Sigmoid colon (tissue), 7 donors: ENCODE results near the gene S100A3. TPM values are rescaled to one million over a fixed set of nuclear protein-coding genes. Genes with fewer than 3 reads are reported as not detected.

Source experiments
- DNase-seq: peaks from one replicate; pipeline ENCODE4 v3.0.0-alpha.2; 2019
- H3K27ac ChIP-seq, 4 donors: fragments of 200-600 bp; sonication (generic); one replicate each; pipeline ENCODE4 v1.5.1; 2016 to 2019; ENCODE audit warnings: mild to moderate bottlenecking in 1 of 4
- H3K27me3 ChIP-seq, 3 donors: fragments of 200-600 bp; sonication (generic); one replicate each; pipeline ENCODE4 v1.5.1; 2019; ENCODE audit warnings: mild to moderate bottlenecking in 1 of 3
- H3K36me3 ChIP-seq, 4 donors: fragments of 200-600 bp; sonication (generic); one replicate each; pipeline ENCODE4 v1.5.1; 2016 to 2019
- H3K4me1 ChIP-seq, 4 donors: fragments of 200-600 bp; sonication (generic); one replicate each; pipeline ENCODE4 v1.5.1; 2017 to 2019
- H3K4me3 ChIP-seq, 4 donors: fragments of 200-600 bp; sonication (generic); one replicate each; pipeline ENCODE4 v1.5.1; 2017 to 2019; ENCODE audit warnings: mild to moderate bottlenecking in 2 of 4, moderate library complexity in 1 of 4
- H3K9me3 ChIP-seq, 4 donors: fragments of 200-600 bp in 3 of 4; sonication (generic) in 3 of 4; one replicate each; pipeline versions ENCODE4 v1.5.1 to v1.6.1; 2013 to 2019
- CTCF ChIP-seq, 4 experiments: fragments of 450-650 bp in 3 of 4; fragments of 200-600 bp in 1 of 4; IDR thresholded peaks; one replicate each; pipeline ENCODE4 v1.5.1; 2016 to 2019; ENCODE audit warnings: antibody characterized with exemption in 4 of 4, mild to moderate bottlenecking in 3 of 4, moderate library complexity in 2 of 4
- EP300 ChIP-seq, 4 donors: sonication (generic); formaldehyde crosslinking; IDR thresholded peaks; one replicate each; pipeline ENCODE4 v1.6.1; 2017; ENCODE audit warnings: antibody characterized with exemption in 4 of 4
- POLR2A ChIP-seq, 2 donors: fragments of 450-650 bp; IDR thresholded peaks; one replicate each; pipeline ENCODE4 v1.6.1; 2016; ENCODE audit warnings: antibody characterized with exemption in 2 of 2, mild to moderate bottlenecking in 2 of 2, moderate library complexity in 2 of 2
- POLR2AphosphoS5 ChIP-seq, 4 donors: sonication (generic); formaldehyde crosslinking; IDR thresholded peaks; one replicate each; pipeline ENCODE4 v1.6.1; 2017; ENCODE audit warnings: antibody characterized with exemption in 4 of 4
- WGBS, 2 donors: extraction: QIAGEN DNeasy Blood & Tissue Kit; methylation state at CpG; one replicate each; pipeline ENCODE4 v1.1.7; 2013; 5-methylcytosine and 5-hydroxymethylcytosine counted together
- intact Hi-C: fragments of 100-400 bp; cut with DNase I; formaldehyde crosslinking; loops from one replicate; pipeline ENCODE4 v1.15.1; 2023
- polyA plus RNA-seq, 3 donors: library from polyadenylated mRNA; stranded (reverse); fragments of 200-250 nt; gene quantifications; one replicate each; pipeline ENCODE4 v1.2.3, GENCODE V29; 2013
- total RNA-seq, 4 donors: library from RNA; depleted of rRNA; stranded (reverse); fragments of >200 nt; gene quantifications; one replicate each; pipeline ENCODE4 v1.1.0, GENCODE V29; 2016
- donor health status: healthy with polysubstance abuse.
- donor health status: Bipolar disorder and iron deficiency.
- donor health status: healthy.

The S100A3 gene
- total and polyA plus RNA-seq, 7 donors: 1.1 to 4.3 (median 2.9) TPM

GRCh38 chr1:153533689-153534201 is 15.3 kb downstream of the S100A3 start:
- intact Hi-C loops: loop anchor here (1.0 to 5.0 kb wide), 3 partner anchors 23 to 79 kb away; partner anchors contain the start of gene S100A16
- no peaks in the 10 kb centered on the region for H3K36me3 ChIP-seq
- no peaks in the 10 kb centered on the region for H3K27me3 ChIP-seq
- no peaks in the 10 kb centered on the region for H3K9me3 ChIP-seq
- TF ChIP-seq POLR2AphosphoS5 (IDR thresholded peaks at IDR 0.05) (peak in 1 of 4 donors; percentile 70), EP300 (IDR thresholded peaks at IDR 0.05) (peak in 1 of 4 donors; percentile 44), POLR2A (IDR thresholded peaks at IDR 0.05) (no peak)
- H3K27ac ChIP-seq: peak overlapping the region; percentile 98 to 99 (median 99)
- peak overlapping the region; percentile 84 to 92 (median 91) for H3K4me3 ChIP-seq
- WGBS, 2 donors: 14 to 56% methylated on average over 13 of the region's 13 CpGs
- peaks cover 0 to 44% (median 38%) of the 10 kb centered on the region in 4 donors for H3K4me1 ChIP-seq
- peak; percentile 85 for DNase-seq

GRCh38 chr1:153532769-153533599 is 16.1 kb downstream of the S100A3 start:
- peaks cover 0 to 44% (median 38%) of the 10 kb centered on the region in 4 donors for H3K4me1 ChIP-seq
- TF ChIP-seq EP300 (IDR thresholded peaks at IDR 0.05) (peak in 1 of 4 donors; percentile 23), CTCF (IDR thresholded peaks at IDR 0.05) (peak; percentile 86 to 98 (median 92)), POLR2AphosphoS5 (IDR thresholded peaks at IDR 0.05) (peak; percentile 28 to 78 (median 68)), POLR2A (IDR thresholded peaks at IDR 0.05) (peak in 1 of 2 donors; percentile 42)
- peak overlapping the region; percentile 84 to 92 (median 91) for H3K4me3 ChIP-seq
- H3K27me3 ChIP-seq: no peaks in the 10 kb centered on the region
- DNase-seq: peak; percentile 96
- H3K9me3 ChIP-seq: no peaks in the 10 kb centered on the region
- peak overlapping the region; percentile 98 to 99 (median 99) for H3K27ac ChIP-seq
- intact Hi-C loops: loop anchor here (1.0 to 5.0 kb wide), 3 partner anchors 22 to 79 kb away; partner anchors contain the start of gene S100A16
- 5 to 21% methylated on average over 34 of the region's 34 CpGs for WGBS, 2 donors
- no peaks in the 10 kb centered on the region for H3K36me3 ChIP-seq

- intact Hi-C loops: loop anchor here (2.0 to 5.0 kb wide), 2 partner anchors 21 to 80 kb away; partner anchors contain the start of gene S100A16
- WGBS, 2 donors: 10 to 65% methylated on average over 2 of the region's 2 CpGs
- H3K27ac ChIP-seq: peak overlapping the region; percentile 98 to 99 (median 99)
- no peaks in the 10 kb centered on the region for H3K36me3 ChIP-seq
- TF ChIP-seq POLR2AphosphoS5 (IDR thresholded peaks at IDR 0.05) (no peak), CTCF (IDR thresholded peaks at IDR 0.05) (no peak), POLR2A (IDR thresholded peaks at IDR 0.05) (no peak), EP300 (IDR thresholded peaks at IDR 0.05) (no peak)
- H3K4me1 ChIP-seq: peaks cover 0 to 48% (median 43%) of the 10 kb centered on the region in 4 donors
- H3K4me3 ChIP-seq: no peak overlapping the region
- DNase-seq: peak; percentile 41
- no peaks in the 10 kb centered on the region for H3K9me3 ChIP-seq
- H3K27me3 ChIP-seq: no peaks in the 10 kb centered on the region
Measured at GRCh38 chr1:153532181-153532580, 16.9 kb downstream of the S100A3 start.

- Histone ChIP-seq H3K36me3 (no peaks in the 10 kb centered on the region), H3K9me3 (no peaks in the 10 kb centered on the region), H3K27ac (peak overlapping the region in 3 of 4 donors; percentile 26 to 99 (median 98)), H3K4me3 (no peak overlapping the region), H3K27me3 (no peaks in the 10 kb centered on the region), H3K4me1 (peaks cover 0 to 50% (median 44%) of the 10 kb centered on the region in 4 donors)
- peak; percentile 22 for DNase-seq
- 89 to 91% methylated on average over 3 of the region's 3 CpGs for WGBS, 2 donors
- intact Hi-C loops: loop anchor here (2.0 to 5.0 kb wide), 3 partner anchors 21 to 103 kb away; partner anchors contain the start of genes CHTOP and S100A16
- TF ChIP-seq POLR2A (IDR thresholded peaks at IDR 0.05) (no peak), POLR2AphosphoS5 (IDR thresholded peaks at IDR 0.05) (no peak), CTCF (IDR thresholded peaks at IDR 0.05) (no peak), EP300 (IDR thresholded peaks at IDR 0.05) (no peak)
Measured at GRCh38 chr1:153531638-153532037, 17.4 kb downstream of the S100A3 start.

GRCh38 chr1:153527683-153528040 is 21.4 kb downstream of the S100A3 start:
- H3K27me3 ChIP-seq: no peaks in the 10 kb centered on the region
- no peaks in the 10 kb centered on the region for H3K36me3 ChIP-seq
- DNase-seq: no peak
- H3K9me3 ChIP-seq: no peaks in the 10 kb centered on the region
- no peak overlapping the region for H3K4me3 ChIP-seq
- H3K4me1 ChIP-seq: peaks cover 0 to 33% (median 23%) of the 10 kb centered on the region in 4 donors
- intact Hi-C loops: no loop called here
- 90 to 96% methylated on average over 5 of the region's 5 CpGs for WGBS, 2 donors
- no peak for TF ChIP-seq CTCF (IDR thresholded peaks at IDR 0.05)
- H3K27ac ChIP-seq: peak overlapping the region in 2 of 4 donors; percentile 7 to 63
